ENCODE measurements around the gene TTC23. TPM values are rescaled to one million over a fixed set of nuclear protein-coding genes. Genes with fewer than 3 reads are reported as not detected.

The TTC23 gene
- total RNA-seq, result 2.3 and 2.7 TPM in 2 replicates

- intact Hi-C loops (cut with micrococcal nuclease), result no loop called here
Measured at GRCh38 chr15:99249270-99249841, at the start of gene TTC23. TTC23 (minus strand) TSS chr15:99249581; CDS start chr15:99228712, 20,869 bp downstream.

- intact Hi-C loops (cut with micrococcal nuclease), result no loop called here
Measured at GRCh38 chr15:99296386-99296785, 47.0 kb upstream of the TTC23 start.

- intact Hi-C loops (cut with micrococcal nuclease), result no loop called here
Measured at GRCh38 chr15:99295840-99296239, 46.5 kb upstream of the TTC23 start.

GRCh38 chr15:99291643-99292042 lies 42.3 kb upstream of the TTC23 start:
- intact Hi-C loops (cut with micrococcal nuclease), result no loop called here

GRCh38 chr15:99283717-99284116 lies 34.3 kb upstream of the TTC23 start:
- intact Hi-C loops (cut with micrococcal nuclease), result no loop called here

GRCh38 chr15:99282586-99282985 lies 33.2 kb upstream of the TTC23 start:
- intact Hi-C loops (cut with micrococcal nuclease), result no loop called here

GRCh38 chr15:99282121-99282520 lies 32.7 kb upstream of the TTC23 start:
- intact Hi-C loops (cut with micrococcal nuclease), result no loop called here

GRCh38 chr15:99279827-99280226 lies 30.4 kb upstream of the TTC23 start:
- intact Hi-C loops (cut with micrococcal nuclease), result no loop called here

- intact Hi-C loops (cut with micrococcal nuclease), result no loop called here
Measured at GRCh38 chr15:99279290-99279689, 29.9 kb upstream of the TTC23 start.

GRCh38 chr15:99275525-99276128 lies 26.2 kb upstream of the TTC23 start:
- intact Hi-C loops (cut with micrococcal nuclease), result no loop called here

- intact Hi-C loops (cut with micrococcal nuclease), result no loop called here
Measured at GRCh38 chr15:99275061-99275460, 25.7 kb upstream of the TTC23 start.

- intact Hi-C loops (cut with micrococcal nuclease), result loop anchor here (1.0 to 2.0 kb wide), 3 partner anchors 430 to 523 kb away; no protein-coding TSS in a partner anchor
Measured at GRCh38 chr15:99273801-99274200, 24.4 kb upstream of the TTC23 start.

GRCh38 chr15:99268431-99268830 lies 19.1 kb upstream of the TTC23 start:
- intact Hi-C loops (cut with micrococcal nuclease), result no loop called here

GRCh38 chr15:99267957-99268356 lies 18.6 kb upstream of the TTC23 start:
- intact Hi-C loops (cut with micrococcal nuclease), result no loop called here

- intact Hi-C loops (cut with micrococcal nuclease), result no loop called here
Measured at GRCh38 chr15:99265541-99266070, 16.2 kb upstream of the TTC23 start.

- intact Hi-C loops (cut with micrococcal nuclease), result no loop called here
Measured at GRCh38 chr15:99264125-99264524, 14.7 kb upstream of the TTC23 start.

GRCh38 chr15:99257107-99257750 lies 7.8 kb upstream of the TTC23 start:
- intact Hi-C loops (cut with micrococcal nuclease), result loop anchor here (10.0 kb wide), 1 partner anchor 1088 kb away; the partner anchor contains the start of gene ADAMTS17

GRCh38 chr15:99253381-99254090 lies 4.2 kb upstream of the TTC23 start:
- intact Hi-C loops (cut with micrococcal nuclease), result loop anchor here (10.0 kb wide), 1 partner anchor 1091 kb away; the partner anchor contains the start of gene ADAMTS17

- intact Hi-C loops (cut with micrococcal nuclease), result loop anchor here (10.0 kb wide), 1 partner anchor 1092 kb away; the partner anchor contains the start of gene ADAMTS17
Measured at GRCh38 chr15:99252326-99252725, 2.9 kb upstream of the TTC23 start.

GRCh38 chr15:99250857-99251841 lies 1.8 kb upstream of the TTC23 start, which contains the start of gene LRRC28:
LRRC28 (plus strand) TSS chr15:99251481; CDS start chr15:99255958, 4,477 bp downstream.
- intact Hi-C loops (cut with micrococcal nuclease), result loop anchor here (1.0 to 10.0 kb wide), 7 partner anchors 314 to 1351 kb away; partner anchors contain the start of genes ADAMTS17, ARRDC4, ASB7 and LINS1

All from T-helper 2 cell treated with Interferon-gamma antibody and Interleukin-4, amounts not matched to agents 100 ng/mL and 5 ng/mL, for 36 hours (primary cell).